Stimulated activated naive CD4-positive, alpha-beta T cell treated with Interleukin-2 at 50 U/mL for 16 hours (primary cell): ENCODE data around the gene BACH2.

Experiments
- DNase-seq: peaks from one replicate; lab custom pipeline; 2025; lab: John Stamatoyannopoulos, UW

The BACH2 gene

DNA sequence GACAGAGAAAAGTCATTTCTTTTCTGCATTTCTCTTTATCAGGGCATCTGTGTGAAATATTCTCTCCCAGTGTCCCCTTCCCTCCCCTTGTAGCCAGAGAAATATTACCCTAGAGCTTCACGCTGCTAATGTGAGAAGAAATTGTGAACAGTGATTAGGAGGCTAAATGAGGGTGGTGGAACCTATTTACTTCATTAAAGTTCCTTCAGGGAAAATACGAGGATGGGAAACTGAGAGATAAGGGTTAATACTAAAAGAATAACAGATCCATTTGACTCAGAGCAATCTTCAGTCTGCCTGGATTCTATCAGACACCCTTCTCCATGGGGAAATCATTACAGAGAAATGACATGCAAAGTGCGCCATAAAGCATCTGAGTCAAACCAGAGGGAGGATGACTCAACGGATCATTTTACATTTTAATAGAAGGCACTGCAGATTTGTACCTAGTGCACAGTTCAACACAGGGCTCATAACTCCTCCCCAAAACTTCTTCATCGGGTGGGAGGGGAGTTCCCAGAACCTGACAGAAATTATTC lies 271.1 kb downstream of the BACH2 start:
- DNase-seq, result peak; percentile 53

DNA sequence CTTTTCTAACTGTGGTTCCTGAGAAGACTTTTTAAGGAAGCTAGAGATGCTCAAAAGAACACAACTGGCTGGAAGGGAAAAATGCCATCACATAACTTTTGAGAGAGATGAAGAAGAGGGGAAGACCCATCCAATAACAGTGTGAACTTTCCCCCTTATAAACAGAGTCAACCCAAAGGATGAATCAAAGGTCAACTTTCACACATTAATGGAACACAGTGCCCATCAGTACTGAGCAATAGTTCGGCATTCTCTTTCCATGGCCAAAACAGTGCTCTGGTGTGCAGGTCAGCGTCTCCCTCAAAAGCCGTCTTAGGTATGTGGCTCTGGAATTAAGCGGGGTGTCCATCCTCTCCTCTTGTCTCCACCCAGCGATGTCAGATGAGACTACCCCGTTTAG lies 272.0 kb downstream of the BACH2 start:
- DNase-seq, result no peak

DNA sequence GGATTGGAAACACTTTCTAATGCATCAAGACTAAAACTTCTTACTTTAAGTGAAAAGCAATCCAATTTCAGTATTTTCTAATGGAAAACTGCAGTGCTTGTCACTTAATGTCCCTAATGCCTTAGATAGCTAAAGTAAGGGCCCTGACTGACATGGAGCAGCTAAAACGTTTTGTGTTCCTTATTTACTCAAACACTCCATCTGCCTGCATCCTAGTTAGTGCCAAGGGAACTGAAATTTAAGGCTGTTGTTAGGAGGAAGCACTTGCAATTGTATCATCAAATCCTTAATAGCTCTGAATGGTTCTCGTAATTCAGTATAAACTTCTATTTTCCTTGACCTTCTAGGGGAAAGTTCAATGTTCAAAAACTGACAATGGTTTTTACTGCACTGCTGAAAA lies 274.9 kb downstream of the BACH2 start:
- DNase-seq, result no peak

DNA sequence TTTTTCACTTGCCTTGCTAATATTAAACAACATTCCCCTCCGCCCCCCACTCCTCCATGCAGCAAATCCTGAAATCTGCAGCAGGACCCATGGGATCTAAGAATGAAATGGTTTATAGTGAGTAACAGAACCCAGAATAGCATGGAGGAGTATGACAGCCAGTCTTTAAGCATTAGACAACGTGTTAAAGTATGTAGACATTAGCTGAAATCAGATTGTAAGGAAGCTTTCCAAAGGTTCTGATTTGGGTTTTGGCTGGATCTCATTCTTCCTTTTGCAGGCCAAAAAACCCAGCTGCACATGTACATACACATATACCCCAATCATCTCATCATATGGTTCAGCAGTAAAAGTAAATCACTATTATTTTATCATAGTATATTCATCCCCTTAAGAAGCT lies 275.9 kb downstream of the BACH2 start:
- no peak for DNase-seq

GRCh38 chr6:90019216-90019615 lies 277.4 kb downstream of the BACH2 start:
- DNase-seq, result no peak

- DNase-seq, result no peak
These were observed 280.8 kb downstream of the BACH2 start for GRCh38 chr6:90015883-90016282.

- no peak for DNase-seq
These were observed 287.6 kb downstream of the BACH2 start for GRCh38 chr6:90008908-90009501.

- no peak for DNase-seq
These were observed 288.3 kb downstream of the BACH2 start for GRCh38 chr6:90008189-90008907.

DNA sequence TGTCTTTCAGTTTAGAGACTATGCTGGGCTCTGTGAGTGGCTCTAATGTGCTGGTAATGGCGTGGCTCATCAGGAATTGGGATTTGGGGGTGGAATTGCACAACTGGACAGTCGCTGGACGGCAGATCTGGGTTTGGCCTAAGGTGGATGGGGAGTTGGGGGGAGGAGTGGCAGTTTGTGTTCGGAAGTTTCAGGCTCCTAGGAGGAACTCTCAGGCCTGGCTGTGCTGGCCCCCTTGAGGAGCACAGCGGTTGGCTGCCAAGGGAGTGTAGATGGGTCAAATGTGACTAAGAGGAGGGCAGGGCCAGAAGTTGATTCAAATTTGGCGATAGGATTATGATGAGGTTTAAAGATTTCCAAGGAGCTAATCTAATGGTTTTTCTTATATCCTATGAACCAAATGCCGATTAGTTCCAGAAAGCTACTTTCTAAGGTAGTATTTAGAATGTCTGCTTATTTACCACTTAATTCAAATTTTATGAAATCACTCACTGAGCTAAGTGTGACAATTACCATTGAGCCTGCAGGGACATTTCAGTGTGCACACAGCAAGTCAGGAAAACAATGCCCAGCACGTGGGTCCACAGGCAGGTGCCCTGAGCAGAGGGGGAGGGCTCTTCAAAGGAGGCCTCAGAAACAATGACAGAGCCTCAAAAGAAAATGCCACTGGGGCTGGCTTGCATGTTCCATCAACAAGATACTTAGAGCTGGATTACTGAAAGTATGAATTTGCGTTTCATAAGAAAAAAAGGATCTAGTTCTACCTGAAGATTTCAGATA lies 291.4 kb downstream of the BACH2 start:
- DNase-seq, result no peak

GRCh38 chr6:90004511-90004910 lies 292.1 kb downstream of the BACH2 start:
- no peak for DNase-seq

DNA sequence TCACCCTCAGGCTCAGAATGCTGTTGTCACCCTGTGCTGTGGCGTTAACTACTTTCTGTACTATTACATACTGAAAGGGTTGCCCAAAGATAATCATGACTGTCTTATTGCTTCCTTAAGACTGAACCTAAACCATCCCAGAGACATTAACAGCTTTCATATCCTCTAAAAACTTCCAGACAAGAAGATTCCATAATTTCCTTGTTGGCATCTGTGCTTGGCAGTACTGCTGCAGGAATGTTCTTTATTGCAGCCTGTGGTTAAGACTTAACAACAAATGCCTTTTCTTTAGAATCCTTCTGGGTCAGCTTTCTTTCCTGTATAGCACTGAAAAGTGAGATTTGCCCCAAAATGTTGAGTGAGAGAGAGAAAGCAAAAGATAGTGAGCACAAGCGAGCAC lies 292.7 kb downstream of the BACH2 start:
- DNase-seq, result no peak

GRCh38 chr6:90003069-90003795 lies 293.4 kb downstream of the BACH2 start:
- no peak for DNase-seq

DNA sequence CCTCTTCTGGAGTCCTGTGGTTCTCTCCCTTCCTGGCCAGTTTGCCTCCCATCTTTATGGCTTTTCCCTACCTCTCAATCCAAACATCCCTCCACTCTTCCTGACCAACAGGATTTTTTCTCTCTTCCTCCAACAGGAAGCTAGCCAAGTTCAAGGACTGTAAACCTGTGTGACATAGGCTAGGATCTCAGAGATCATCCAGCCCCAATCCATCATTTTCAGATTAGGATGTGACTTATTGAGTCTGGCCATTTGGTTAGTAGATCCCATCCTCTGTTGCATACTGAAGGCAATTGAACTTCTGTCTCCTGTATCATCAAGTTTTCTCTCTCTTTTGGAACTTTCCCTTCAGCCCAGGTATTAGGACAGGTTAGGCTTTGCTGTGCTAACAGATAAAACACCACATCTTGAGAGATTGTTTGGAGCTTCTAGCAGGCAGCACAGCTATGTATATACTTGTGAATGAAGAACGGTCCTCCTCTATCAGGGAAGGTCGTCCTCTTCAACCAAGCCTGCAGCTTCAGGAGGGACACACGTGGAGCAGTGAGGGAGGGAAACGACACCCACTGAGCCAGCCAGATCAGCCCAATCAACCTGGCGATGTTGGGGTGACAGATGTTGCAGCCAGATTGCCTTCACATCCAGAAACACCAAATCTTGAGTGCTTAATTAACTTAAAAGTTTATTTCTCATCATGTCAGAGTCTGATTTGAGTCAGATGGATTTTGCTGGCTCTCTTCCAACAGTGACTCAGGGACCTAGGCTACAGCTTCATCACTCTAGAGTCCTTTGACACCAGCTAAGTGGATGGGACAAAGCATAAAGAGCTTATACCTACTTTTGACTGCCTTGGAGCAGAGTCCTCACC lies 295.5 kb downstream of the BACH2 start:
- peak; percentile 24 for DNase-seq

DNA sequence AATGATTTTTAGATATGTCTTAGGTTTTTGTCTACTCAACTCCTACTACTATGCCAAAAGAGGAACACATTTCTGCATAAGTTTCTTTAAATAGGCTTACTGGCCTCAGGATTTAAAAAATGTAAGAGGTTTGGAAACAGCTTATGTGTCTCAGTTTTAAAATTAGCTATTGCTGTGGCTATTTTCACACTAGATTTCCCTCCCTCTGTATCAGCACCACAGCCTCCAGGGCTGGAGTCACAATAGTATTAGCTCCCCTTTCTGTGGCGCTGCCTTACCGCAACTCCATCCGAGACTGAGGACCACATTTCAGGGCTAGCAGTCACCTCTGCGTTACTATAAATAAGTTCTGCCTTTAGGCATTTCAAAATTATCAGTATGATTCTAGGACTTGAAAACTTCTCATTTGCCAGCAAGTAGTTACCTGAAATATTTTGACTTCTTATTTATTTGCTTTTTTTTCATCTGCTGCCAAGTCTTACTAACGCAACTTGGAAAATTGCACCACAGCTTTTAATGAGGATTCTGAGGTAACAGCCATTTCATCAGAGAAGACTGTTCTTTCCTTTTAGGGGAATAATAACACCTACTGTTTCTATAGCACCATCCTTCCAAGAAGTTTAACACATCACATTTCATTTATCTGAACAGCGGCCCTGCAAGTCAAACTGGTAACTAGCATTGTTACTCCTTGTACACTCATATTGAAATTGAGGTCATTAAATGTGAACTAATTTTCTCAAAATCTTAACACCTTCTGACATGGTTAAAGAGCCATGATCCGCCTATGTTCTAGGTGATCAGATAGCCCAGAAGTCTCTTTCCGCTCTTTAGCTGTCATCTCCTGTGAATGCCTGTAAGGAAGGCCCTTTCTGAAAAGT lies 296.5 kb downstream of the BACH2 start:
- no peak for DNase-seq

GRCh38 chr6:89999154-89999553 lies 297.5 kb downstream of the BACH2 start:
- no peak for DNase-seq

- DNase-seq, result no peak
These were observed 298.9 kb downstream of the BACH2 start for GRCh38 chr6:89997456-89998445.

DNA sequence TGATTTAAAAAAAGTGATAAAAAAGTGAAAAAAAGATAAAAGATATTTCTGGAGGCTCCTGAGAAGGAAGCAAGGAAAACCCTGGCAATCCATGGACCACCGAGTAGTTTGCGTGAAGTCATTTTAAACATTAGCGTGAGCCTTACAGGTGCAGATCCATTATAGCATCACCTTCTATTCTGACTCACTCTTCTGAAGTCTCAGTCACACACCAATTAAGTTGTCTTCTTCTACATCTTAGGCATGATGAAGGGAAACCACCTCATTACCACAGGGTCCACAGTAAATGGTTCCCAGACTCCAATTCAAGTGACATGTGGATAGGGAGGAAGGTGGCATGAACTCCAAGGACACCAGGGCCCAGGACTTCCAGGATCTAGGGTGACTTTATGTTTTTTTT lies 303.2 kb downstream of the BACH2 start:
- DNase-seq, result no peak

- no peak for DNase-seq
These were observed 303.8 kb downstream of the BACH2 start for GRCh38 chr6:89992818-89993217.

DNA sequence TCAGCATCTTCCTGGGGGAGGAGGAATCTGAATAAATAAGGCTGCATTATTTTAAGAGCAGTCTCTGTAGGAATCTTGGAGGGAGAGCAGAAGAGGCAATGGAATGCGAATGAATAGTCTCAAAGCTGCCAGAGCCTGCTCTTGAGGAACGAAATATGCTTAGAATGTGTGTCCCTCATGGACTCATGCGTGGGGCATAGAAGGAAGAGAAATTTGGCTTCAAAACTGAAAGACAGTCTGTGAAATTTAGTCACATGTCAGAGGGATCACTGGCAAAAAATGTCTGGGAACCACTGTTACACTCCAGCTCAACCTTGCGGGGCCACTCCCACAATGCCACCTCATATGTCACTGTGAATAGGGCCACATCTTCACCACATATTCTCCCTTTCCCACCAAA lies 306.9 kb downstream of the BACH2 start:
- DNase-seq, result no peak
